K562 (cell line): ENCODE measurements around the gene ACP5. TPM values are rescaled to one million over a fixed set of nuclear protein-coding genes. Genes with fewer than 3 reads are reported as not detected.

Experiments used
- E2F1 ChIP-seq: sonication (generic); formaldehyde crosslinking; IDR thresholded peaks from 2 replicates; pipeline ENCODE4 v1.8.1; 2023; ENCODE audit warnings: mild to moderate bottlenecking, missing genetic modification reagents, moderate library complexity
- ETV6 ChIP-seq, 3 experiments: fragments of 150-350 bp in 1 of 3; sonication (generic) in 1 of 3; formaldehyde crosslinking in 1 of 3; IDR thresholded peaks; 2 replicates each; pipeline versions ENCODE4 v1.6.1 to v1.8.0; 2014 to 2022; ENCODE audit warnings: borderline replicate concordance in 2 of 3, low read depth in 2 of 3, antibody characterized with exemption in 1 of 3, low read length in 1 of 3, mild to moderate bottlenecking in 1 of 3, missing genetic modification reagents in 1 of 3
- FOXK1 ChIP-seq: sonication (generic); formaldehyde crosslinking; IDR thresholded peaks from 2 replicates; pipeline ENCODE4 v1.8.0; 2022; ENCODE audit warnings: missing genetic modification reagents, mild to moderate bottlenecking, borderline replicate concordance
- KLF10 ChIP-seq: fragments of 250-450 bp; sonication (Bioruptor Pico); IDR thresholded peaks from 2 replicates; pipeline ENCODE4 v1.6.1; 2021; ENCODE audit warnings: matching md5 sums
- RFX1 ChIP-seq: fragments of 450-650 bp; IDR thresholded peaks from 2 replicates; pipeline ENCODE4 v1.6.1; 2016; ENCODE audit warnings: mild to moderate bottlenecking, moderate library complexity
- ZNF324 ChIP-seq: fragments of 250-450 bp; sonication (Bioruptor Pico); IDR thresholded peaks from 2 replicates; pipeline ENCODE4 v1.4.0; 2020; ENCODE audit warnings: mild to moderate bottlenecking
- polyA plus RNA-seq, 8 experiments: library from polyadenylated mRNA; depleted of rRNA in 4 of 8; stranded (reverse) in 5 of 8; unstranded in 3 of 8; fragments of >200 nt; fragmentation: Nextera tagmentation in 2 of 8; fragmentation: Illumina TruSeq in 1 of 8; extraction: Ambion mirVana in 2 of 8; extraction: Trizol in 1 of 8; gene quantifications; 2 replicates each; pipeline versions ENCODE4 v1.2.1 to v1.2.3, GENCODE V29; 2011 to 2014; ENCODE audit warnings: inconsistent platforms in 1 of 8, missing spikeins in 1 of 8
- total RNA-seq, 7 experiments: library from RNA; depleted of rRNA in 6 of 7; stranded (reverse); fragments of >200 nt in 6 of 7; fragmentation: Illumina TruSeq in 2 of 7; extraction: Trizol in 2 of 7; gene quantifications; 2 replicates each; pipeline versions ENCODE4 v1.2.1 to v1.2.3, GENCODE V29; 2011 to 2021; ENCODE audit warnings: low replicate concordance in 1 of 7

Gene ACP5
- total and polyA plus RNA-seq, 9 of the 15 experiments (the other 6 are each of a cell fraction or from before 2014, with no cell fraction given), result 0.06 to 1.1 (median 0.31) TPM; not detected in 1

GRCh38 chr19:11558881-11559828, 18.3 kb downstream of the ACP5 start, which contains the start of gene ELOF1 (continued):
- no peak for TF ChIP-seq ETV6 (IDR thresholded peaks at IDR 0.05; ENCODE audit: borderline replicate concordance in 1 of 2, low read depth in 2 of 2, low read length in 1 of 2)
- TF ChIP-seq ETV6 (CRISPR knock-in tag; IDR thresholded peaks at IDR 0.05; ENCODE audit: borderline replicate concordance), result no peak
- 0 out of 2 replicates have a peak, but pooled peaks have one; percentile 33 for TF ChIP-seq E2F1 (CRISPR knock-in tag)
- no peak for TF ChIP-seq KLF10 (CRISPR knock-in tag)
- 0 out of 2 replicates have a peak, but pooled peaks have one; percentile 15 for TF ChIP-seq FOXK1
- TF ChIP-seq RFX1, result peak; percentile 66; the same call in 1 of the 2 replicates
- no peak for TF ChIP-seq ZNF324 (CRISPR knock-in tag)
